Suppressor macrophage treated with lipopolysaccharide for 4 hours (primary cell): ENCODE data around the gene AHCTF1.
A peak's percentile ranks its signal among the peaks of the same experiment; 100 is the strongest.

Experiments used
- DNase-seq: peaks from one replicate; pipeline ENCODE4 v3.0.0-alpha.2; 2020

The AHCTF1 gene

GRCh38 chr1:246798606-246799496 is 132.9 kb downstream of the AHCTF1 start:
- DNase-seq = no peak

GRCh38 chr1:246798107-246798506 is 133.6 kb downstream of the AHCTF1 start:
- DNase-seq = no peak

GRCh38 chr1:246797597-246797996 is 134.2 kb downstream of the AHCTF1 start:
- no peak for DNase-seq

GRCh38 chr1:246797157-246797556 is 134.6 kb downstream of the AHCTF1 start:
- no peak for DNase-seq

- DNase-seq = no peak
Measured at GRCh38 chr1:246795906-246796694, 135.6 kb downstream of the AHCTF1 start.

GRCh38 chr1:246794828-246795671 is 136.7 kb downstream of the AHCTF1 start:
- DNase-seq = peak; percentile 42

- no peak for DNase-seq
Measured at GRCh38 chr1:246794048-246794827, 137.5 kb downstream of the AHCTF1 start.

- no peak for DNase-seq
Measured at GRCh38 chr1:246793356-246793896, 138.3 kb downstream of the AHCTF1 start.

- DNase-seq = no peak
Measured at GRCh38 chr1:246792603-246793002, 139.1 kb downstream of the AHCTF1 start.

GRCh38 chr1:246791303-246791918 is 140.3 kb downstream of the AHCTF1 start:
- DNase-seq = no peak

- no peak for DNase-seq
Measured at GRCh38 chr1:246790833-246791232, 140.9 kb downstream of the AHCTF1 start.

GRCh38 chr1:246790364-246790763 is 141.4 kb downstream of the AHCTF1 start:
- DNase-seq = no peak

GRCh38 chr1:246789454-246790339 is 142.1 kb downstream of the AHCTF1 start:
- no peak for DNase-seq
